Neural crest cell (in vitro differentiated cells): Measurements from ENCODE around the gene FBLN5. TPM values are rescaled to one million over a fixed set of nuclear protein-coding genes. Genes with fewer than 3 reads are reported as not detected.
A peak's percentile ranks its signal among the peaks of the same experiment; 100 is the strongest.

Source experiments
- DNase-seq: peaks from one replicate; pipeline ENCODE4 v3.0.0; 2021; ENCODE audit warnings: low read depth, mixed read lengths, low spot score
- H3K27ac Mint-ChIP-seq: one replicate; pipeline ENCODE4 v1.8.0; 2021; ENCODE audit warnings: mild to moderate bottlenecking, mixed read lengths; ENCODE audit not compliant: unreplicated experiment
- H3K27me3 Mint-ChIP-seq: 2 replicates; pipeline ENCODE4 v1.8.0; 2021; ENCODE audit warnings: low read depth, mild to moderate bottlenecking, mixed read lengths
- H3K36me3 Mint-ChIP-seq: 2 replicates; pipeline ENCODE4 v1.8.0; 2021; ENCODE audit warnings: low read depth, mild to moderate bottlenecking, mixed read lengths
- H3K4me1 Mint-ChIP-seq: 2 replicates; pipeline ENCODE4 v1.8.0; 2021; ENCODE audit warnings: mixed read lengths
- H3K4me3 Mint-ChIP-seq: one replicate; pipeline ENCODE4 v1.8.0; 2021; ENCODE audit warnings: mild to moderate bottlenecking, mixed read lengths
- H3K9me3 Mint-ChIP-seq: 2 replicates; pipeline ENCODE4 v1.8.0; 2021; ENCODE audit warnings: mixed read lengths
- CTCF ChIP-seq: fragments of 200-600 bp; sonication (generic); conservative IDR thresholded peaks from 2 replicates; pipeline ENCODE4 v1.5.0; 2021; ENCODE audit warnings: antibody characterized with exemption, mild to moderate bottlenecking
- total RNA-seq: library from RNA; stranded (reverse); gene quantifications from 2 replicates; pipeline ENCODE4 v1.2.1, GENCODE V29; 2021

Gene FBLN5
- total RNA-seq, 1 donor from 2014 or later: 1.0 TPM

- no peak for TF ChIP-seq CTCF
- DNase-seq: no peak
- no peaks in the 10 kb centered on the region for H3K4me1 Mint-ChIP-seq
- H3K9me3 Mint-ChIP-seq: peaks cover under 1% of the 10 kb centered on the region
- H3K27me3 Mint-ChIP-seq: peaks cover 66% of the 10 kb centered on the region
- peaks cover under 1% of the 10 kb centered on the region for H3K36me3 Mint-ChIP-seq
- H3K27ac Mint-ChIP-seq: no peak overlapping the region
- no peak overlapping the region for H3K4me3 Mint-ChIP-seq
Observed at GRCh38 chr14:91839749-91840148, 107.7 kb downstream of the FBLN5 start.

DNA sequence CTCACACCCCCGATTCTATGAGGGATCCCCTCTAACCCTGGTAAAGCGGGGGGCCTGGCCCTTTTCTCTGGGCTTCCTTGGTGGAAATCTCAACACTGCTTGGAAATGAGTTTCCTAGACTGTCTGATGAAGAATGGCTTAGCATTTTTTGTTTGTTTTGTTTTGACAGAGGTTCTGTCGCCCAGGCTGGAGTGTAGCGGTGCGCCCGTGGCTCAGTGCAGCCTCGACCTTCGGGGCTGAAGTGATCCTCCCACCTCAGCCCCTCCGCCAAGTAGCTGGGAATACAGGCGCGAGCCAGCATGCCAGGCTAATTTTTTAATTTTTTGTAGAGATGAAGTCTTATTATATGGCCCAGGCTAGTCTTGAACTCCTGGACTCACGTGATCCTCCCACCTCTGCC lies 110.4 kb downstream of the FBLN5 start:
- Mint-ChIP-seq H3K27ac (no peak overlapping the region), H3K4me1 (no peaks in the 10 kb centered on the region), H3K9me3 (peaks cover 9% of the 10 kb centered on the region), H3K36me3 (peaks cover 2% of the 10 kb centered on the region), H3K27me3 (peaks cover 88% of the 10 kb centered on the region), H3K4me3 (peak overlapping the region; percentile 50)
- TF ChIP-seq CTCF: no peak
- no peak for DNase-seq

GRCh38 chr14:91835920-91836843 lies 111.3 kb downstream of the FBLN5 start:
- Mint-ChIP-seq H3K36me3 (peaks cover 2% of the 10 kb centered on the region), H3K27me3 (peaks cover 92% of the 10 kb centered on the region), H3K4me3 (peak overlapping the region; percentile 50), H3K9me3 (peaks cover 9% of the 10 kb centered on the region), H3K4me1 (no peaks in the 10 kb centered on the region), H3K27ac (no peak overlapping the region)
- peak; percentile 18 for DNase-seq
- TF ChIP-seq CTCF: no peak

GRCh38 chr14:91835197-91835919 lies 112.1 kb downstream of the FBLN5 start:
- no peak for DNase-seq
- Mint-ChIP-seq H3K36me3 (peaks cover 2% of the 10 kb centered on the region), H3K27me3 (peaks cover 88% of the 10 kb centered on the region), H3K27ac (no peak overlapping the region), H3K9me3 (peaks cover 9% of the 10 kb centered on the region), H3K4me3 (peak overlapping the region; percentile 31), H3K4me1 (no peaks in the 10 kb centered on the region)
- no peak for TF ChIP-seq CTCF

- Mint-ChIP-seq H3K27ac (no peak overlapping the region), H3K4me1 (no peaks in the 10 kb centered on the region), H3K27me3 (peaks cover 89% of the 10 kb centered on the region), H3K36me3 (peaks cover 2% of the 10 kb centered on the region), H3K9me3 (peaks cover 9% of the 10 kb centered on the region), H3K4me3 (no peak overlapping the region)
- DNase-seq: no peak
- TF ChIP-seq CTCF: no peak
Observed at GRCh38 chr14:91834571-91834970, 112.9 kb downstream of the FBLN5 start.
